GDM1 (cell line): ENCODE data around the gene NRP1.

Experiments
- DNase-seq: peaks from one replicate; lab custom pipeline; 2025; lab: John Stamatoyannopoulos, UW

NRP1 gene

GRCh38 chr10:33290321-33291052, 44.0 kb downstream of the NRP1 start:
- no peak for DNase-seq

GRCh38 chr10:33289776-33290175, 44.7 kb downstream of the NRP1 start:
- no peak for DNase-seq

- DNase-seq: no peak
These were observed 46.3 kb downstream of the NRP1 start for GRCh38 chr10:33288127-33288526.

GRCh38 chr10:33287112-33287511, 47.4 kb downstream of the NRP1 start:
- no peak for DNase-seq

- no peak for DNase-seq
These were observed 48.1 kb downstream of the NRP1 start for GRCh38 chr10:33286157-33286934.

- no peak for DNase-seq
These were observed 49.5 kb downstream of the NRP1 start for GRCh38 chr10:33284945-33285344.

GRCh38 chr10:33279811-33280602, 54.5 kb downstream of the NRP1 start:
- no peak for DNase-seq

- no peak for DNase-seq
These were observed 55.2 kb downstream of the NRP1 start for GRCh38 chr10:33279276-33279675.

GRCh38 chr10:33278198-33278597, 56.3 kb downstream of the NRP1 start:
- DNase-seq: no peak

GRCh38 chr10:33277135-33277536, 57.3 kb downstream of the NRP1 start:
- DNase-seq: no peak

GRCh38 chr10:33276282-33276923, 58.1 kb downstream of the NRP1 start:
- no peak for DNase-seq

- no peak for DNase-seq
These were observed 60.2 kb downstream of the NRP1 start for GRCh38 chr10:33274096-33274785.

GRCh38 chr10:33273295-33274002, 61.0 kb downstream of the NRP1 start:
- DNase-seq: no peak

- no peak for DNase-seq
These were observed 61.8 kb downstream of the NRP1 start for GRCh38 chr10:33272635-33273034.

- no peak for DNase-seq
These were observed 62.4 kb downstream of the NRP1 start for GRCh38 chr10:33271969-33272583.

GRCh38 chr10:33270971-33271370, 63.5 kb downstream of the NRP1 start:
- DNase-seq: no peak

- no peak for DNase-seq
These were observed 66.8 kb downstream of the NRP1 start for GRCh38 chr10:33267708-33268107.

- DNase-seq: no peak
These were observed 68.8 kb downstream of the NRP1 start for GRCh38 chr10:33265621-33266020.

- DNase-seq: no peak
These were observed 71.0 kb downstream of the NRP1 start for GRCh38 chr10:33263453-33263852.

GRCh38 chr10:33262871-33263270, 71.6 kb downstream of the NRP1 start:
- no peak for DNase-seq
